Psoas muscle (tissue), 8 donors: Measurements from ENCODE around the gene GNAQ. TPM values are rescaled to one million over a fixed set of nuclear protein-coding genes. Genes with fewer than 3 reads are reported as not detected.

Experiments used
- ATAC-seq, 4 donors: fragments of 200-7000 bp; cut with Tn5 transposase; one replicate each; pipeline ENCODE4 v1.9.1; 2020; ENCODE audit warnings: moderate library complexity in 3 of 4, mild to moderate bottlenecking in 2 of 4
- DNase-seq, 2 donors: peaks; one replicate each; pipeline ENCODE4 v3.0.0-alpha.2; 2020
- H3K27ac ChIP-seq: fragments of 200-600 bp; one replicate; pipeline ENCODE4 v1.8.0; 2022
- H3K27me3 ChIP-seq, 3 donors: fragments of 200-600 bp in 1 of 3; one replicate each; pipeline versions ENCODE4 v1.6.1 to v1.8.0; 2013 to 2022; ENCODE audit warnings: low read length in 2 of 3, mild to moderate bottlenecking in 2 of 3, moderate library complexity in 1 of 3; ENCODE audit not compliant: insufficient read depth in 3 of 3
- H3K36me3 ChIP-seq, 2 donors: fragments of 200-600 bp in 1 of 2; one replicate each; pipeline versions ENCODE4 v1.6.1 to v1.8.0; 2013 to 2022; ENCODE audit warnings: low read depth in 1 of 2, mild to moderate bottlenecking in 1 of 2, moderate library complexity in 1 of 2; ENCODE audit not compliant: insufficient read depth in 1 of 2
- H3K4me1 ChIP-seq: fragments of 200-600 bp; one replicate; pipeline ENCODE4 v1.8.0; 2022
- H3K4me3 ChIP-seq: fragments of 200-600 bp; one replicate; pipeline ENCODE4 v1.8.0; 2022; ENCODE audit warnings: mild to moderate bottlenecking
- H3K9me3 ChIP-seq: fragments of 200-600 bp; one replicate; pipeline ENCODE4 v1.8.0; 2022
- CTCF ChIP-seq: fragments of 200-600 bp; IDR thresholded peaks from one replicate; pipeline ENCODE4 v1.8.0; 2022; ENCODE audit warnings: antibody characterized with exemption
- WGBS, 3 donors: extraction: QIAGEN DNeasy Blood & Tissue Kit; methylation state at CpG; one replicate each; pipeline versions ENCODE4 v1.1.6 to v1.1.7; 2013; 5-methylcytosine and 5-hydroxymethylcytosine counted together
- intact Hi-C, 2 donors: fragments of 100-400 bp; cut with DNase I; formaldehyde crosslinking; loops; one replicate each; pipeline versions ENCODE4 v1.11.0 to v1.14.2; 2022
- polyA plus RNA-seq, 3 donors: library from polyadenylated mRNA; stranded (reverse); fragments of 200-250 nt; gene quantifications; one replicate each; pipeline ENCODE4 v1.2.3, GENCODE V29; 2013
- total RNA-seq, 4 donors: library from RNA; stranded (reverse); fragmentation: NEBNext Ultra II Directional in 2 of 4; extraction: Animal tissue kit (Norgen Biotek cat#: 25700) in 2 of 4; gene quantifications; one replicate each; pipeline versions ENCODE4 v1.2.1 to v1.2.4, GENCODE V29; 2021 to 2023
- donor health status: healthy with polysubstance abuse.
- donor health status: DM: no; HTN: no; CAD: no; lungs with moderate emphysema.
- donor health status: Bipolar disorder and iron deficiency.
- donor health status: healthy.
- donor health status: DM: yes; HTN: yes; CAD: no.
- donor health status: DM: no; HTN: no; CAD: no.
- donor health status: DM: no; HTN: no; CAD: no.
- donor health status: DM: yes; HTN: yes; CAD: no.

Gene GNAQ
- total and polyA plus RNA-seq, 7 donors: 8.3 to 26.6 (median 23.8) TPM

- intact Hi-C loops: loop anchor here (10.0 kb wide), 2 partner anchors 282 to 318 kb away; partner anchors contain the start of gene GNAQ (in 1 of the 2)
- no peak for TF ChIP-seq CTCF
- Histone ChIP-seq H3K4me1 (no peaks in the 10 kb centered on the region), H3K27me3 (no peaks in the 10 kb centered on the region), H3K36me3 (no peaks in the 10 kb centered on the region), H3K9me3 (no peaks in the 10 kb centered on the region), H3K4me3 (no peak overlapping the region), H3K27ac (no peak overlapping the region)
- ATAC-seq (no peak), DNase-seq (no peak)
- WGBS, 3 donors: 85 to 98% (median 92%) methylated on average over 9 of the region's 9 CpGs
Observed at GRCh38 chr9:77753180-77753579, 278.4 kb downstream of the GNAQ start.

- ATAC-seq (no peak), DNase-seq (no peak)
- Histone ChIP-seq H3K27me3 (no peaks in the 10 kb centered on the region), H3K9me3 (no peaks in the 10 kb centered on the region), H3K36me3 (no peaks in the 10 kb centered on the region), H3K4me3 (no peak overlapping the region), H3K4me1 (no peaks in the 10 kb centered on the region), H3K27ac (no peak overlapping the region)
- WGBS, 3 donors: 24 to 52% (median 39%) methylated on average over 1 of the region's 1 CpG
- intact Hi-C loops: loop anchor here (10.0 kb wide), 2 partner anchors 282 to 318 kb away; partner anchors contain the start of gene GNAQ (in 1 of the 2)
- no peak for TF ChIP-seq CTCF
Observed at GRCh38 chr9:77752554-77752953, 279.1 kb downstream of the GNAQ start.

- H3K36me3 ChIP-seq: no peaks in the 10 kb centered on the region
- no peaks in the 10 kb centered on the region for H3K9me3 ChIP-seq
- intact Hi-C loops: loop anchor here (2.0 to 10.0 kb wide), 3 partner anchors 283 to 319 kb away; partner anchors contain the start of gene GNAQ (in 1 of the 2)
- WGBS, 3 donors: 33 to 40% (median 34%) methylated on average over 8 of the region's 8 CpGs
- H3K27ac ChIP-seq: no peak overlapping the region
- H3K4me1 ChIP-seq: no peaks in the 10 kb centered on the region
- H3K27me3 ChIP-seq: no peaks in the 10 kb centered on the region
- no peak for DNase-seq
- peak; percentile 48 to 79 (median 71) for ATAC-seq
- H3K4me3 ChIP-seq: no peak overlapping the region
- TF ChIP-seq CTCF: peak; percentile 55
Observed at GRCh38 chr9:77751341-77752091, 280.1 kb downstream of the GNAQ start.

GRCh38 chr9:77750981-77751340 is 280.6 kb downstream of the GNAQ start:
- ATAC-seq: no peak
- intact Hi-C loops: loop anchor here (2.0 to 10.0 kb wide), 3 partner anchors 284 to 318 kb away; partner anchors contain the start of gene GNAQ (in 1 of the 2)
- Histone ChIP-seq H3K4me1 (no peaks in the 10 kb centered on the region), H3K27ac (no peak overlapping the region), H3K27me3 (no peaks in the 10 kb centered on the region), H3K9me3 (no peaks in the 10 kb centered on the region), H3K4me3 (no peak overlapping the region), H3K36me3 (no peaks in the 10 kb centered on the region)
- no peak for DNase-seq
- WGBS, 3 donors: 89 to 100% (median 92%) methylated on average over 1 of the region's 1 CpG
- no peak for TF ChIP-seq CTCF
